ENCODE results near the gene ZNF76.
A peak's percentile ranks its signal among the peaks of the same experiment; 100 is the strongest.

DNA sequence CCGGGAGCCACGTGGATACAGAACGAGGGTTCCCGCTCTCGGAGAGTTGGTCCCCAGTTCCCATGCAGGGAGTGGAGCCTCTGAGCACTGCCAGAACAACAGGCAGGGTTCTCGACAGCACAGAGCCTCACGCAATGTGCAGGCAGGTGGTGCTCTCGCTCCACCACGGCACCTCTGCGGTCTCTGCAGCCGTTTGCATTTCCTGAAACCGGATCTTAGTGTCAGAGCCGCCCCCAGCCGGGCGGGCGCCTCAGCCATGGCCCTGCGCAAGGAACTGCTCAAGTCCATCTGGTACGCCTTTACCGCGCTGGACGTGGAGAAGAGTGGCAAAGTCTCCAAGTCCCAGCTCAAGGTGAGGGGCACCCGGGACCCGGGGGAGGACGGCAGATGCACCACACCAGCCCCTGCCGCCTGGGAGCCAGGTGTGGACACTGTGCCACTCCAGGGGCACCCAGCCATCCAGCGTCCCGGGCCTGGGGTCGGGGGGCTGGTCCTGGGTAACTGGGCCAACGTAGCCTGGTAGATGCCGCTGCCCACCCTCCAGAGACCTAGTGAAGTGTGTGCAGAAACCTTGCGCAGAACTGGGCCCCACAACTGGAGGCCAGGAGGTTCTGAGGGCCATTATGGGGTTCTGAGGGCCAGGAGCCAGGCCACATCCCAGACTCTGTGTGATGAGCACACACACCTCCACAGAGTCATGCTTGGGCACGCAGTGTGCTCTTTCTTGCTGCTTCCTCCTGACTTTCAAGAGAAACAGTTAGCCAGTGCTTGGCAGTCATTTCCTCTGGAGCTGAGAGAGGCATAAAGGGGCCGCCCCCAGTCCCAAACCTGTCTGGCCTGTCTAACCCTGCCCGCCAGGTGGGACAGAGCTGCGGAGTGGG, 38.3 kb downstream of the ZNF76 start, which contains the start of gene DEF6:
- TF ChIP-seq TAF1 (IDR thresholded peaks at IDR 0.05; ENCODE audit: borderline replicate concordance, low read depth, low read length) (peak; percentile 68; the same call in 1 of the 2 replicates), SUZ12 (IDR thresholded peaks at IDR 0.05; ENCODE audit: unreplicated experiment) (no peak), TBL1XR1 (IDR thresholded peaks at IDR 0.05; ENCODE audit: low read depth, low read length) (no peak), IRF5 (IDR thresholded peaks at IDR 0.05; ENCODE audit: borderline replicate concordance) (no peak), ESRRA (IDR thresholded peaks at IDR 0.05; ENCODE audit: low read length) (no peak), NR2C1 (IDR thresholded peaks at IDR 0.05) (no peak)

Measured in GM12878 (cell line).